ENCODE data around the gene MYL5.

The MYL5 gene

DNA sequence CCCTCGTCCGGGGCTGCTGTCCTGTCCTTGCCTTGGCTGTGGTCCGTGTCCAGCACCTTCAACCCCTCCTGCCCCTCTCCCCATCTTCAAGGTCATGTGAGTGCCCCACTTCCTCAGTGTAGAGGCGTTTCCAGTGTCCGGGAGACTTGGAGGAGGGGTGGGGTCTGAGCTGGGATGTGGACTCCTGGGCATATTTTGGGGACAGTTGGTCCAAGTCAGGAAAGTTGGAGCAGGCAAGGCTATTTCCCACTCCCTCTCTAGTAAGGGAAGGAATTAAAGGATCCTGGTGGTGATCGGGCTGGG lies 34.2 kb downstream of the MYL5 start:
- DNase-seq = no peak

DNA sequence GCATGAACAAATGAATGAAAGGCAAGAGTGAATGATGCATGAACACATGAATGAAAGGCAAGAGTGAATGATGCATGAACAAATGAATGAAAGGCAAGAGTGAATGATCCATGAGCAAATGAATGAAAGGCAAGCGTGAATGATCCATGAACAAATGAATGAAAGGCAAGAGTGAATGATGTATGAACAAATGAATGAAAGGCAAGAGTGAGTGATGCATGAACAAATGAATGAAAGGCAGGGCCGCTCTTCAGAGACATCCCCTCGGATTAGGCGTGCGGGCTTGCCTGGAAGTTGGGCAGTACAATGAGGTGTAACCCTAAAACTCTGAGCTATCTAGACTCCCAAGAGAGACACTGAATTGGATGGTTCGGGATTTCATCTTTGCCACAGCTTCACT lies 35.0 kb downstream of the MYL5 start:
- no peak for DNase-seq

- DNase-seq = no peak
These were observed 35.8 kb downstream of the MYL5 start for GRCh38 chr4:710116-710515.

DNA sequence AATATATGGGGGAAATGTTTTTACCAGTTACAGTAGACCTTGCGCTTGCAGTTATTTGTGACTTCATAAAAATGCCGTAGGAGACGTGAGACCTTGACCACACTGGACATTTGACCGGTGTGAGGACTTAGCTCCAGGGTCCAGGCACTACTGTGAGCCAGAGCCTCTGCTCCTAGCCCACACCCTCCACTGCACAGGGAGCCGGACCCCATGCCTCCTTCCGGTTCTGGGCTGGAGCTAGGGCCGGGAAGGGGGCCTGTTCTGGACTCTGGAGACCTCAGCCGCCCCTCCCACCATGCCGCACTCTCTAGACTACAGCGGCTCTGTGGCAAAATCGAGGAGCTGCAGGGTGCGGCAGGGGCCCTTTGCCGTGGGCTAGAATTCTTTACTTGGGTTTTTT lies 36.6 kb downstream of the MYL5 start:
- DNase-seq = no peak

GRCh38 chr4:712093-712492 lies 37.8 kb downstream of the MYL5 start:
- no peak for DNase-seq

- DNase-seq = no peak
These were observed 38.7 kb downstream of the MYL5 start for GRCh38 chr4:712916-713632.

- no peak for DNase-seq
These were observed 39.7 kb downstream of the MYL5 start for GRCh38 chr4:714087-714486.

DNA sequence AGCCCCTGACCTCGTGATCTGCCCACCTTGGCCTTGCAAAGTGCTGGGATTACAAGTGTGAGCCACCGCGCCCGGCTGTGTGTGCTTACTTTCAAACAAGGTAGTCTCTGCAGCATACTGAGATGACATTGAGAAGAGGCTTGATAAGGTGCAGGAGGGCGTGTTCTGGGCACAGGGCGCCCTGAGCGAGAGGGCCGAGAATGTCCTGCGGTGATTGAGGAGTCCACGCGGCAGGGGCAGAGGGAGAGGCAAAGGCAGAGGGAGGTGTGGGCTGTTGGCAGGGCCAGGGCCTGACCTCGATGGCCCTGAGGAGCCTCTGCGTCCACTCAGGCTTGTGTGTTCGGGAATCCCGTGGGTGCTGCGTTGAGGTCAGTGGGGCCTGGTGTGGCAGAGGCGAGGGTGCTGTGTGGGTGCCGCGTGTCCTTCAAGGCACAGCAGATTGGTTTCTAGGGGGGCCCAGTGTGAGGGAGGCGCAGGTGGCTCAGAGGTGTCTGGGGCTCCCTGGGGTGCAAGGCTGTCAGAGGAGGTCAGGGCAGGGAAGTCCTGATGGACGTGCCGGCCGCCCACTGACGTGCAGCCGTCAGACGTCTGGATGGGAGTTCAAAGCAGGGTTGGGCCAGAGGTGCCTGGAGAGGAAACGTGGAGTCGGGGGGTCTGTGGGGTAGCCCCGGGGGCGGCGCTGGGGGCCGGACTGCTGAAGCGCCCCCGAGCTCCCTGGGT lies 43.4 kb downstream of the MYL5 start:
- no peak for DNase-seq

DNA sequence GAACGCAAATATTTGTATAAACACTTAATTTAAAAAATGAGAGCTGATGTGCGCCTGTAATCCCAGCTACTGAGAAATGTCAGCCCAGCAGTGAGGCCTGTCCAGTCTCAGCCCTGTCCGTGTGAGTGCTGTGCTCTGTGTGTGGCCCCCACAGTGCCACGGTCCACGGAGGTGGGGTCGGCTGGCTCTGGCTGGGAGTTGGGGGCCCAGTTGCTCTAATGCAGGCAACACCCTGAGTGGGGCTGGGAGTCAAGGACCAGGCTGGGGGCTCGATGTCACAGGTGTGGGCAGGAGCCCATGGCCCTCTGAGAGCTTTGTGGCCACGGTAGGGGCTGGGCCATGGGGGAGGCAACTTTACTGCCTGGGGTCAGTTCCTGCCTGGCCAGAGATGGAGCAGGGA lies 44.1 kb downstream of the MYL5 start:
- no peak for DNase-seq

- DNase-seq = no peak
These were observed 45.9 kb downstream of the MYL5 start for GRCh38 chr4:720111-720860.

DNA sequence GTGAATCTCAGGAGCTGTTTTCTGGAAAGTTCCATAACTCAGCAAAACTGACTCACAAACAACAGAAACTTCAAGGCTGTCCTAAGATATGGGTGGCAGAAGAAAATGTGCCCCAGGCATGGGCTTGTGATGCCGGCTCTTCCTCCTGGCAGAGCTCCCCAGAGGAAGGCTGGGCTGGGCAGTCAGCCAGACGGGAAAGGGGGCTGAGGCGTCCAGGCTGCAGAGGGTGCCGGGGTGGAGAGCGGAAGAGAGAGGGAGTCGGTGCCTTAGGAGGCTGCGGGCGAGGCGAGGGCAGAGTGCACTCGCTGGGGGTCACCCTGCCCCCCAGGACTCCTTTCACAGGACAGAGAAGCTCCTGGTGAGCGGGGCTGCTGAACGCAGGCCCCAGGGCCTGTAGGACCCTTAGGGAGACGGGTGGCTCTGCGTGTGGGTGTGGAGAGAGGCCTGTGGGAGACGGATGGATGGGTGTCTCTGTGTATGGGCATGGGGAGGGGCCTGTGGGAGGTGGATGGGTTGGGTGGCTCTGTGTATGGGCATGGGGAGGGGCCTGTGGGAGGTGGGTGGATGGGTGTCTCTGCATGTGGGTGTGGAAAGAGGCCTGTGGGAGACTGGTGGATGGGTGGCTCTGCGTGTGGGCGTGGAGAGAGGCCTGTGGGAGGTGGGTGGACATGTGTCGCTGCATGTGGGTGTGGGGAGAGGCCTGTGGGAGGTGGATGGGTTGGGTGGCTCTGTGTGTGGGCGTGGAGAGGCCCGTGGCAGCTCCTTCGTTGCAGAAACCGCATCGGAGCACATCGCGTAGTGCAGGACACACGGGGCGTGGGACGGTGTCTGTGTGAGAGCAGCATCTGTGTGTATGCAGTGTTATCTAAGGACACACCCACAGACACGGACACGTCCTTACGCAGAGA lies 47.2 kb downstream of the MYL5 start:
- no peak for DNase-seq

GRCh38 chr4:722169-722725 lies 47.9 kb downstream of the MYL5 start:
- DNase-seq = no peak

DNA sequence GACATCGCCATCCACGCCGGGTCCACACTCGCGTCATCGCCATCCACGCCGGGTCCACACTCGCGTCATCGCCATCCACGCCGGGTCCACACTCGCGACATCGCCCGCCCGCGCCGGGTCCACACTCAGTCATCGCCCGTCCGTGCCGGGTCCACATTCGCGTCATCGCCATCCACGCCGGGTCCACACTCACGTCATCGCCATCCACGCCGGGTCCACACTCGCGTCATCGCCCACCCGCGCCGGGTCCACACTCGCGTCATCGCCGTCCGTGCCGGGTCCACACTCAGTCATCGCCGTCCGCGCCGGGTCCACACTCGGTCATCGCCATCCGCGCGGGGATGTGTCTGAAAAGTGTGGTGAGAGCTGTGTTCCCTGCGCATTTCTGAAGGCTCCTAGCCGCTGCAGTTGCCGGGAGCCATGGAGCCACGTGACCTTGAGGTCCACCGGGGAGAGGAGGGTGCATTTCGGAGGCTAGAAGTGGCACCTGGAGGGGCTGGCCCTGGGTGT lies 48.6 kb downstream of the MYL5 start:
- no peak for DNase-seq

GRCh38 chr4:723751-724530 lies 49.6 kb downstream of the MYL5 start:
- peak; percentile 78 for DNase-seq

- DNase-seq = no peak
These were observed 51.3 kb downstream of the MYL5 start for GRCh38 chr4:725391-726234.

GRCh38 chr4:726235-726787 lies 52.0 kb downstream of the MYL5 start:
- no peak for DNase-seq

DNA sequence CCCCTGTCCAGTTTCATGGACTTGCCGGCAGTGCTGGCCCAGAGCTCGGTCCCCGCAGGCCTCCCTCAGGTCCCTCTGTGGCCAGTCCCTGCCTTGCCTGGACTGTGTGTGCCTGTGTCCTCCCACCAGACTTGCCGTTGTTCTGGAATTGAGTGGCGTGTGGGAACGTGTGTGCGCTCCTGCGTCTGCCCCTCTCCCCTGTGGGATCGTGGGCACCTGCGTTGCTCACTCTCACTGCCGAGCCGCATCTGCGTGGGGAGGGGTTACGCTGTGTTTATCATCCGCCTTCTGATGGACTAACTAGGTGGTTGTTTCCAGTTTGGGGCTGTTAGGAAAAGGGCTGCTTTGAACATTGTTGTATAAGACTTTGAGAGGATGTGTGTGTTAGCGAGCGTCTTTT lies 52.5 kb downstream of the MYL5 start:
- DNase-seq = no peak

GRCh38 chr4:727576-727975 lies 53.2 kb downstream of the MYL5 start:
- no peak for DNase-seq

- no peak for DNase-seq
These were observed 55.3 kb downstream of the MYL5 start for GRCh38 chr4:729336-730315.
